Measurements from ENCODE around the gene CSPG4.

- TF ChIP-seq CTCF (IDR thresholded peaks at IDR 0.05; ENCODE audit: low read length) (no peak), EZH2 (optimal IDR thresholded peaks at IDR 0.05; ENCODE audit: low read depth, low read length) (no peak)
These were observed 45.7 kb downstream of the CSPG4 start for GRCh38 chr15:75666823-75667501.

All from MM.1S (cell line).